ENCODE data around the gene STK33. TPM values are rescaled to one million over a fixed set of nuclear protein-coding genes. Genes with fewer than 3 reads are reported as not detected.

Gene STK33
- total RNA-seq, 1 experiment from 2014 or later, result 19.5 TPM

DNA sequence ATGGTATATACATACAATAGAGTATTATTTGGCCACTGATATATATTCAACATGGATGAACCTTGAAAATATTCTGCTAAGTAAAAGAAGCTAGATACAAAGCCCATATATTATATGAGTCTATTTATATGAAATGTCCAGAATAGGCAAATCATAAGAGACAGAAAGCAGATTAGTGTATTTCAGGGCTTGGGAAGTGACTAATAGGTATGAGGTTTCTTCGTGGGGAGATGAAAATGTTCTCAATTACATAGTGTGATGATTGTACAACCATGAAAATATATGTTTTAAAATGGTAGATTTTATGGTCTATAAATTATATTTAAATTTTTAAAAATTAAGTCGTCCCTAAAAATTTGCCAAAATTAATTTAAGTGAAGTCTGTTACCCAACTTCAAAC, 92.2 kb downstream of the STK33 start:
- H2AK5ac ChIP-seq (ENCODE audit: insufficient read length, low read length), result no peak overlapping the region
- no peak overlapping the region for H3K4me2 ChIP-seq (ENCODE audit: insufficient read depth, insufficient read length, low read length)
- no peaks in the 10 kb centered on the region for H4K20me1 ChIP-seq (ENCODE audit: control insufficient read depth, insufficient read depth, insufficient read length)
- H3K4me1 ChIP-seq (ENCODE audit: insufficient read depth, low read length), result no peaks in the 10 kb centered on the region
- no peak overlapping the region for H3K9ac ChIP-seq (ENCODE audit: extremely low read depth, insufficient read length, low read length)
- no CpG with 5 or more reads among the region's 2 CpGs for WGBS (ENCODE audit: extremely low coverage, insufficient read length, low lambda C conversion rate)
- no peak for DNase-seq
- H4K91ac ChIP-seq (ENCODE audit: insufficient read length, low read depth, low read length), result no peak overlapping the region
- H2BK120ac ChIP-seq (ENCODE audit: low read depth, low read length, poor library complexity, severe bottlenecking), result no peak overlapping the region
- no peak overlapping the region for H4K5ac ChIP-seq (ENCODE audit: insufficient read length, low read depth, low read length)
- TF ChIP-seq, protein P1, sequence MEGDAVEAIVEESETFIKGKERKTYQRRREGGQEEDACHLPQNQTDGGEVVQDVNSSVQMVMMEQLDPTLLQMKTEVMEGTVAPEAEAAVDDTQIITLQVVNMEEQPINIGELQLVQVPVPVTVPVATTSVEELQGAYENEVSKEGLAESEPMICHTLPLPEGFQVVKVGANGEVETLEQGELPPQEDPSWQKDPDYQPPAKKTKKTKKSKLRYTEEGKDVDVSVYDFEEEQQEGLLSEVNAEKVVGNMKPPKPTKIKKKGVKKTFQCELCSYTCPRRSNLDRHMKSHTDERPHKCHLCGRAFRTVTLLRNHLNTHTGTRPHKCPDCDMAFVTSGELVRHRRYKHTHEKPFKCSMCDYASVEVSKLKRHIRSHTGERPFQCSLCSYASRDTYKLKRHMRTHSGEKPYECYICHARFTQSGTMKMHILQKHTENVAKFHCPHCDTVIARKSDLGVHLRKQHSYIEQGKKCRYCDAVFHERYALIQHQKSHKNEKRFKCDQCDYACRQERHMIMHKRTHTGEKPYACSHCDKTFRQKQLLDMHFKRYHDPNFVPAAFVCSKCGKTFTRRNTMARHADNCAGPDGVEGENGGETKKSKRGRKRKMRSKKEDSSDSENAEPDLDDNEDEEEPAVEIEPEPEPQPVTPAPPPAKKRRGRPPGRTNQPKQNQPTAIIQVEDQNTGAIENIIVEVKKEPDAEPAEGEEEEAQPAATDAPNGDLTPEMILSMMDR (conservative IDR thresholded peaks at IDR 0.05), result no peak
- no peak overlapping the region for H3T11ph ChIP-seq (ENCODE audit: low read length)
- no peaks in the 10 kb centered on the region for H3K79me2 ChIP-seq (ENCODE audit: insufficient read depth, low read length)
- no peak overlapping the region for H2BK20ac ChIP-seq (ENCODE audit: low read depth, low read length, poor library complexity, severe bottlenecking)
- Mint-ChIP-seq H3K36me3 (ENCODE audit: insufficient read depth in 1 of 3, low read depth in 3 of 3) (peaks cover 3 to 9% (median 4%) of the 10 kb centered on the region in 3 experiments; a peak in 6 of 7 replicates), H3K9me3 (peaks cover 11% of the 10 kb centered on the region in 2 experiments), H3K27ac (no peak overlapping the region), H3K27me3 (ENCODE audit: low read depth) (no peaks in the 10 kb centered on the region), H3K4me1 (0 out of 4 replicates have a peak, but pooled peaks cover 0 to 2% of the 10 kb centered on the region in 2 experiments), H3K4me3 (no peak overlapping the region)
- no peaks in the 10 kb centered on the region for H3K9me3 ChIP-seq (ENCODE audit: control insufficient read depth, low read depth, low read length)
- no peak overlapping the region for H3K27ac ChIP-seq (ENCODE audit: insufficient read length, low read depth, low read length)
- H2BK12ac ChIP-seq (ENCODE audit: insufficient read length, low read depth, low read length), result no peak overlapping the region
- H3K79me1 ChIP-seq (ENCODE audit: insufficient read depth, low read depth, low read length, poor library complexity, severe bottlenecking), result no peaks in the 10 kb centered on the region
- H2BK5ac ChIP-seq (ENCODE audit: insufficient read length, low read length), result no peak overlapping the region
- no peak overlapping the region for H3K4ac ChIP-seq (ENCODE audit: low read depth, low read length)
- H3K56ac ChIP-seq (ENCODE audit: insufficient read length, low read depth, low read length), result no peak overlapping the region
- H2AFZ ChIP-seq (ENCODE audit: low read length), result no peak overlapping the region
- no peak overlapping the region for H3K23ac ChIP-seq (ENCODE audit: insufficient read length, low read depth, low read length)
- no peaks in the 10 kb centered on the region for H3K23me2 ChIP-seq (ENCODE audit: insufficient read length, low read depth, low read length, poor library complexity, severe bottlenecking)
- no peak overlapping the region for H4K8ac ChIP-seq (replicated peaks; ENCODE audit: insufficient read length, low read depth, low read length)
- H2BK15ac ChIP-seq (ENCODE audit: low read depth, low read length), result no peak overlapping the region
- H3K14ac ChIP-seq (ENCODE audit: insufficient read depth, low read length), result no peak overlapping the region
- H3K27me3 ChIP-seq (ENCODE audit: insufficient read depth, low read length), result no peaks in the 10 kb centered on the region
- no peak overlapping the region for H3K18ac ChIP-seq (ENCODE audit: insufficient read length, low read depth, low read length)

All from H9 (cell line).